Endothelial cell of umbilical vein (primary cell): ENCODE results near the gene NEDD1. TPM values are rescaled to one million over a fixed set of nuclear protein-coding genes. Genes with fewer than 3 reads are reported as not detected.

Source experiments
- BruUV-seq: library from RNA; stranded (reverse); fragments of 400-500 nt; replicated peaks from 2 replicates; lab custom pipeline; 2021; lab: Mats Ljungman, UMichigan
- CTCF ChIA-PET: fragments of 300-600, 350-600 bp; sonication (Branson Sonifier 250); formaldehyde crosslinking; loops from one replicate; lab custom pipeline; 2021; ENCODE audit warnings: antibody characterized with exemption, inconsistent platforms; lab: Charles Lee
- POLR2A ChIA-PET: fragments of 300-600, 350-600 bp; sonication (Branson Sonifier 250); formaldehyde crosslinking; loops from one replicate; lab custom pipeline; 2021; ENCODE audit warnings: antibody characterized with exemption, inconsistent platforms; lab: Charles Lee
- DNase-seq: peaks from one replicate; pipeline ENCODE4 v3.0.0-alpha.2; 2011; ENCODE audit warnings: low read depth, low spot score
- FAIRE-seq: peaks from 2 replicates; lab custom pipeline; 2011; peaks lifted over from hg19 to GRCh38; lab: Jason Lieb, UNC
- H2AFZ ChIP-seq: 2 replicates; pipeline ENCODE4 v1.6.0; 2012; ENCODE audit warnings: low read depth, low read length, control low read depth, inconsistent platforms
- H3K27ac ChIP-seq: 2 replicates; pipeline ENCODE4 v1.5.1; 2011; ENCODE audit warnings: low read depth, mild to moderate bottlenecking, control low read depth, low read length, moderate library complexity; ENCODE audit not compliant: insufficient read depth
- H3K27me3 ChIP-seq, 2 experiments: 2 replicates each; pipeline versions ENCODE4 v1.6.0 to v1.6.1; 2011; ENCODE audit warnings: low read length in 2 of 2, mixed read lengths in 1 of 2; ENCODE audit not compliant: control insufficient read depth in 2 of 2, insufficient read depth in 2 of 2
- H3K36me3 ChIP-seq, 2 experiments: 2 replicates in 1 of 2; 3 replicates in 1 of 2; pipeline ENCODE4 v1.5.1; 2011; ENCODE audit warnings: low read length in 2 of 2, mild to moderate bottlenecking in 1 of 2, moderate library complexity in 1 of 2; ENCODE audit not compliant: control insufficient read depth in 2 of 2, insufficient read depth in 2 of 2; ENCODE audit errors: extremely low read depth in 1 of 2
- H3K4me1 ChIP-seq: 3 replicates; pipeline ENCODE4 v1.5.1; 2011; ENCODE audit warnings: mild to moderate bottlenecking, low read length; ENCODE audit not compliant: control insufficient read depth, insufficient read depth; ENCODE audit errors: extremely low read depth
- H3K4me2 ChIP-seq: 2 replicates; pipeline ENCODE4 v1.6.1; 2011; ENCODE audit warnings: low read length, control low read depth, mixed read lengths; ENCODE audit not compliant: insufficient read depth
- H3K4me3 ChIP-seq, 3 experiments: fragments of 200-600 bp in 1 of 3; sonication (generic), shearing (Covaris generic) in 1 of 3; replicated peaks in 1 of 3; 2 replicates each; pipeline ENCODE4 v1.5.1; 2011 to 2016; ENCODE audit warnings: control low read depth in 3 of 3, low read length in 3 of 3, mild to moderate bottlenecking in 2 of 3, inconsistent platforms in 1 of 3, low read depth in 1 of 3, moderate library complexity in 1 of 3; ENCODE audit not compliant: insufficient read depth in 1 of 3
- H3K79me2 ChIP-seq: 2 replicates; pipeline ENCODE4 v1.6.0; 2012; ENCODE audit warnings: low read length, inconsistent platforms; ENCODE audit not compliant: control insufficient read depth, insufficient read depth
- H3K9ac ChIP-seq: replicated peaks from 2 replicates; pipeline ENCODE3; 2011; ENCODE audit warnings: low read length, control low read depth; ENCODE audit not compliant: insufficient read depth; ENCODE audit errors: extremely low read depth
- H3K9me1 ChIP-seq: replicated peaks from 3 replicates; pipeline ENCODE4 v1.6.0; 2011; ENCODE audit warnings: mild to moderate bottlenecking, low read length; ENCODE audit not compliant: control insufficient read depth, insufficient read depth; ENCODE audit errors: extremely low read depth
- H3K9me3 ChIP-seq: replicated peaks from 2 replicates; pipeline ENCODE4 v1.5.1; 2012; ENCODE audit warnings: low read length, inconsistent platforms; ENCODE audit not compliant: control insufficient read depth, insufficient read depth
- H4K20me1 ChIP-seq: replicated peaks from 2 replicates; pipeline ENCODE3; 2011; ENCODE audit warnings: mild to moderate bottlenecking, low read length; ENCODE audit not compliant: control insufficient read depth, insufficient read depth; ENCODE audit errors: extremely low read depth
- CTCF ChIP-seq, 2 donors: IDR thresholded peaks; 1 replicate in 1 of 2; 2 replicates in 1 of 2; pipeline ENCODE4 v1.5.1; 2011; ENCODE audit warnings: low read length in 2 of 2, mild to moderate bottlenecking in 2 of 2, moderate library complexity in 2 of 2, control low read depth in 1 of 2, inconsistent platforms in 1 of 2, low read depth in 1 of 2; ENCODE audit not compliant: insufficient read depth in 1 of 2; ENCODE audit errors: extremely low read depth in 1 of 2
- EZH2 ChIP-seq: IDR thresholded peaks from 2 replicates; pipeline ENCODE4 v1.6.1; 2012; ENCODE audit warnings: borderline replicate concordance, low read depth, mild to moderate bottlenecking, moderate library complexity, low read length, inconsistent platforms; ENCODE audit not compliant: severe bottlenecking
- FOS ChIP-seq: IDR thresholded peaks from 2 replicates; pipeline ENCODE4 v1.6.1; 2011; ENCODE audit warnings: mild to moderate bottlenecking, low read length, moderate library complexity, borderline replicate concordance; ENCODE audit not compliant: insufficient read depth
- GATA2 ChIP-seq: IDR thresholded peaks from 2 replicates; pipeline ENCODE4 v1.7.0; 2011; ENCODE audit warnings: low read depth, mild to moderate bottlenecking, moderate library complexity, mixed read lengths, low read length; ENCODE audit not compliant: insufficient read length, insufficient read depth
- JUN ChIP-seq: IDR thresholded peaks from 2 replicates; pipeline ENCODE4 v1.6.1; 2011; ENCODE audit warnings: borderline replicate concordance, low read depth; ENCODE audit not compliant: insufficient read length, insufficient read depth
- MAX ChIP-seq: IDR thresholded peaks from 2 replicates; pipeline ENCODE4 v1.6.1; 2011; ENCODE audit not compliant: insufficient read depth, insufficient read length
- MYC ChIP-seq: IDR thresholded peaks from one replicate; pipeline ENCODE4 v1.6.1; 2011; ENCODE audit warnings: mild to moderate bottlenecking, low read depth, low read length
- POLR2A ChIP-seq: IDR thresholded peaks from 2 replicates; pipeline ENCODE4 v1.6.1; 2012; ENCODE audit warnings: low read depth, mild to moderate bottlenecking, control low read depth, low read length
- POLR2AphosphoS5 ChIP-seq: IDR thresholded peaks from 2 replicates; pipeline ENCODE4 v1.6.1; 2012; ENCODE audit warnings: low read depth, mild to moderate bottlenecking, control low read depth, low read length, moderate library complexity; ENCODE audit not compliant: insufficient read depth
- dilution Hi-C: fragments of 300-500 bp; cut with MboI; formaldehyde crosslinking; loops from one replicate; pipeline ENCODE4 v1.15.0; 2019; ENCODE audit warnings: low sequenced_read_pairs; ENCODE audit not compliant: extremely low pct_ligation_motif_present
- intact Hi-C: fragments of 100-400 bp; cut with micrococcal nuclease; formaldehyde crosslinking; loops from one replicate; pipeline ENCODE4 v1.10.0; 2022
- polyA plus RNA-seq, 4 experiments: library from polyadenylated mRNA; depleted of rRNA in 3 of 4; stranded (reverse) in 3 of 4; unstranded in 1 of 4; fragments of >200 nt; gene quantifications; 2 replicates each; pipeline versions ENCODE4 v1.2.1 to v1.2.3, GENCODE V29; 2011 to 2012; ENCODE audit warnings: missing spikeins in 1 of 4
- total RNA-seq: library from RNA; stranded (reverse); gene quantifications from 2 replicates; pipeline ENCODE4 v1.2.3, GENCODE V29; 2021

The NEDD1 gene
- total and polyA plus RNA-seq, 2 donors (not counting 3 experiments of a cell fraction or from before 2014, with no cell fraction given), result 9.8 to 25.4 TPM

GRCh38 chr12:96874211-96874610, 32.8 kb upstream of the NEDD1 start:
- dilution Hi-C loops, result no loop called here
- no peaks in the 10 kb centered on the region for H3K79me2 ChIP-seq
- POLR2A ChIA-PET, result no interaction called here
- CTCF ChIA-PET, result interaction anchor here (0.8 to 1.2 kb wide), 2 partner anchors 9 to 13 kb away, joined by 3 read pairs; no protein-coding TSS in a partner anchor
- no peaks in the 10 kb centered on the region for H3K9me1 ChIP-seq
- no peaks in the 10 kb centered on the region for H4K20me1 ChIP-seq
- no peak overlapping the region for H3K27ac ChIP-seq
- no peaks in the 10 kb centered on the region for H3K9me3 ChIP-seq
- H2AFZ ChIP-seq, result no peak overlapping the region
- no peak overlapping the region for H3K4me2 ChIP-seq
- TF ChIP-seq FOS, result no peak
- TF ChIP-seq CTCF (IDR thresholded peaks at IDR 0.05; ENCODE audit: extremely low read depth in 1 of 2, insufficient read depth in 1 of 2, low read depth in 1 of 2, low read length in 2 of 2), result no peak
- TF ChIP-seq GATA2, result no peak
- no peak for TF ChIP-seq MAX
- TF ChIP-seq POLR2A, result no peak
- TF ChIP-seq EZH2, result no peak
- TF ChIP-seq JUN, result no peak
- no peak for TF ChIP-seq MYC
- no peak for TF ChIP-seq POLR2AphosphoS5
- no peak overlapping the region for H3K9ac ChIP-seq
- H3K4me1 ChIP-seq, result no peaks in the 10 kb centered on the region
- no peaks in the 10 kb centered on the region for H3K27me3 ChIP-seq
- no peak overlapping the region for H3K4me3 ChIP-seq
- FAIRE-seq (no peak), DNase-seq (no peak)
- intact Hi-C loops, result no loop called here
- no peaks in the 10 kb centered on the region for H3K36me3 ChIP-seq
- BruUV-seq, result no TSS peak
